Transverse colon (tissue), 4 donors: ENCODE results near the gene MDGA2.

Experiments used
- CTCF ChIP-seq, 5 experiments: fragments of 200-600 bp in 3 of 5; fragments of 450-650 bp in 2 of 5; sonication (generic) in 3 of 5; IDR thresholded peaks; 1 replicate in 2 of 5; 2 replicates in 3 of 5; pipeline ENCODE4 v1.5.1; 2016 to 2017; ENCODE audit warnings: antibody characterized with exemption in 5 of 5, inconsistent platforms in 3 of 5, mild to moderate bottlenecking in 2 of 5, moderate library complexity in 1 of 5
- EP300 ChIP-seq: sonication (generic); formaldehyde crosslinking; IDR thresholded peaks from one replicate; pipeline ENCODE4 v1.6.1; 2017; ENCODE audit warnings: antibody characterized with exemption, low read depth
- POLR2A ChIP-seq: fragments of 450-650 bp; IDR thresholded peaks from one replicate; pipeline ENCODE4 v1.6.1; 2016; ENCODE audit warnings: antibody characterized with exemption, mild to moderate bottlenecking, moderate library complexity
- POLR2AphosphoS5 ChIP-seq, 3 donors: sonication (generic); formaldehyde crosslinking; IDR thresholded peaks; one replicate each; pipeline ENCODE4 v1.6.1; 2016; ENCODE audit warnings: antibody characterized with exemption in 3 of 3

- no peak for TF ChIP-seq EP300
- no peak for TF ChIP-seq CTCF (IDR thresholded peaks at IDR 0.05)
- TF ChIP-seq POLR2AphosphoS5 (IDR thresholded peaks at IDR 0.05): no peak
- TF ChIP-seq POLR2A: no peak
These were observed 615.4 kb downstream of the MDGA2 start for GRCh38 chr14:47060050-47060449.
